Heart left ventricle (tissue), 13 donors: ENCODE data around the gene ESPNL.

Experiments used
- CTCF ChIP-seq, 12 donors: fragments of 200-600 bp; sonication (generic) in 4 of 12; IDR thresholded peaks; one replicate each; pipeline versions ENCODE4 v1.5.0 to v1.8.0; 2018 to 2022; ENCODE audit warnings: antibody characterized with exemption in 12 of 12, mild to moderate bottlenecking in 5 of 12
- POLR2A ChIP-seq, 2 donors: fragments of 450-650 bp; IDR thresholded peaks; one replicate each; pipeline ENCODE4 v1.6.1; 2017; ENCODE audit warnings: antibody characterized with exemption in 2 of 2, mild to moderate bottlenecking in 2 of 2, moderate library complexity in 2 of 2
- donor health status: ischemic (EF 13 %, LVEDD 7.1; RV severe dilation, severe dysfunction).
- donor health status: DM: no; HTN: yes; CAD: no.
- donor health status: DM: no; HTN: no; CAD: no.
- donor health status: ischemic (EF 25% LVEDD 6.9; RV normal size, moderate dysfunction).
- donor health status: ischemic (EF 25% LVEDD 5.7; RV mildly dilated, moderate dysfunction).
- donor health status: ischemic (EF 35%, LVEDD 5.7; RV mildly dilated, moderate dysfunction).
- donor health status: nonischemic (EF 11% LVEDD 7.7; RV severe dilation, severe dysfunction).
- donor health status: DM: yes; HTN: yes; CAD: no.
- donor health status: PGD.
- donor health status: ischemic (EF 29% LVEDD 5.4; RV normal size, mild dysfunction).
- donor health status: nonischemic (EF 23%, LVEDD 6.1; RV moderate dilation, normal function).

- no peak for TF ChIP-seq CTCF (IDR thresholded peaks at IDR 0.05)
- TF ChIP-seq POLR2A (IDR thresholded peaks at IDR 0.05), result no peak
These were observed 44.3 kb upstream of the ESPNL start for GRCh38 chr2:238055841-238056240.
